Stimulated activated CD8-positive, alpha-beta memory T cell treated with anti-CD3 and anti-CD28 coated beads, Interleukin-7, amount 100 ng/mL, for 4 hours (primary cell): ENCODE measurements around the gene MRPL27.

Source experiments
- DNase-seq, 2 donors: peaks; one replicate each; pipeline ENCODE4 v3.0.0-alpha.2; 2020; ENCODE audit warnings: low read depth in 2 of 2

The MRPL27 gene

GRCh38 chr17:50386510-50386909, 13.5 kb upstream of the MRPL27 start:
- DNase-seq: no peak

- no peak for DNase-seq
Observed at GRCh38 chr17:50382931-50383330, 9.9 kb upstream of the MRPL27 start.

GRCh38 chr17:50381920-50382319, 8.9 kb upstream of the MRPL27 start:
- DNase-seq: no peak

- no peak for DNase-seq
Observed at GRCh38 chr17:50381260-50381815, 8.4 kb upstream of the MRPL27 start.

- DNase-seq: no peak
Observed at GRCh38 chr17:50380369-50381259, 7.6 kb upstream of the MRPL27 start.

- no peak for DNase-seq
Observed at GRCh38 chr17:50379351-50380132, 6.6 kb upstream of the MRPL27 start.

- no peak for DNase-seq
Observed at GRCh38 chr17:50375858-50376538, 3.0 kb upstream of the MRPL27 start.

GRCh38 chr17:50373705-50374104, 721 bp upstream of the MRPL27 start:
- DNase-seq: no peak

GRCh38 chr17:50372222-50372757, 694 bp downstream of the MRPL27 start:
- no peak for DNase-seq

GRCh38 chr17:50371526-50371925, 1.5 kb downstream of the MRPL27 start:
- DNase-seq: no peak

- no peak for DNase-seq
Observed at GRCh38 chr17:50370052-50370451, 2.9 kb downstream of the MRPL27 start.

- DNase-seq: no peak
Observed at GRCh38 chr17:50367401-50367800, 5.6 kb downstream of the MRPL27 start.

GRCh38 chr17:50365649-50366393, 7.2 kb downstream of the MRPL27 start:
- DNase-seq: no peak

- no peak for DNase-seq
Observed at GRCh38 chr17:50365165-50365564, 7.8 kb downstream of the MRPL27 start.

GRCh38 chr17:50364715-50365114, 8.3 kb downstream of the MRPL27 start:
- no peak for DNase-seq

- no peak for DNase-seq
Observed at GRCh38 chr17:50364061-50364458, 8.9 kb downstream of the MRPL27 start.

GRCh38 chr17:50363217-50364060, 9.5 kb downstream of the MRPL27 start:
- DNase-seq: no peak

GRCh38 chr17:50362661-50363060, 10.3 kb downstream of the MRPL27 start:
- no peak for DNase-seq

GRCh38 chr17:50361561-50362480, 11.2 kb downstream of the MRPL27 start:
- peak; percentile 30 to 34 for DNase-seq
